ENCODE results near the gene PIK3CA. TPM values are rescaled to one million over a fixed set of nuclear protein-coding genes. Genes with fewer than 3 reads are reported as not detected.

PIK3CA gene
- polyA plus RNA-seq (2013, experiment 1 of 2), result 7.3 TPM
- 7.6 TPM for polyA plus RNA-seq (2013, experiment 2 of 2)

- peak within 1 kb of the TSS; percentile 94 for H3K14ac ChIP-seq (ENCODE audit: low read length)
- peak within 1 kb of the TSS; percentile 66 to 99 for H3K4me3 ChIP-seq (ENCODE audit: low read length in 2 of 2)
- peaks cover 8% of the 10 kb centered on the region for H3K79me1 ChIP-seq (ENCODE audit: low read depth, low read length)
- H4K91ac ChIP-seq (ENCODE audit: low read depth, low read length, poor library complexity), result no peak within 1 kb of the TSS
- H3K4me1 ChIP-seq (ENCODE audit: control insufficient read depth in 2 of 2, insufficient read depth in 1 of 2, low read depth in 1 of 2, low read length in 2 of 2), result peaks cover 0 to 13% of the 10 kb centered on the region in 2 donors
- H3K23ac ChIP-seq (ENCODE audit: low read depth, low read length, poor library complexity), result peak within 1 kb of the TSS; percentile 85
- no peaks in the 10 kb centered on the region for H3K9me3 ChIP-seq (replicated peaks in 1 of 2; ENCODE audit: control insufficient read depth in 2 of 2, insufficient read depth in 1 of 2, low read depth in 1 of 2, low read length in 2 of 2)
- H3K27me3 ChIP-seq (ENCODE audit: control insufficient read depth in 3 of 3, insufficient read depth in 3 of 3, low read depth in 1 of 3, low read length in 3 of 3), result no peaks in the 10 kb centered on the region
- peak within 1 kb of the TSS; percentile 95 for H2AFZ ChIP-seq (ENCODE audit: low read length)
- peak within 1 kb of the TSS; percentile 75 for H2BK5ac ChIP-seq (ENCODE audit: low read length)
- peak within 1 kb of the TSS; percentile 97 for H3K18ac ChIP-seq (ENCODE audit: low read length)
- DNase-seq (ENCODE audit: low spot score), result peak; percentile 92
- no peak within 1 kb of the TSS for H2BK120ac ChIP-seq (ENCODE audit: low read depth, low read length)
- peak within 1 kb of the TSS; percentile 79 for H2AK5ac ChIP-seq (ENCODE audit: low read depth, low read length)
- H2BK12ac ChIP-seq (ENCODE audit: low read length), result peak within 1 kb of the TSS; percentile 73
- no peak within 1 kb of the TSS for H3K4ac ChIP-seq (ENCODE audit: low read length)
- no CpG with 5 or more reads among the region's 67 CpGs for WGBS, 2 donors (ENCODE audit: extremely low coverage in 2 of 2, insufficient read length in 2 of 2, insufficient replicate concordance in 1 of 2)
- peak within 1 kb of the TSS; percentile 96 for H3K9ac ChIP-seq (ENCODE audit: low read depth, low read length, poor library complexity)
- H4K8ac ChIP-seq (ENCODE audit: low read depth, low read length), result no peak within 1 kb of the TSS
- no peaks in the 10 kb centered on the region for H3K36me3 ChIP-seq (replicated peaks in 1 of 2; ENCODE audit: control insufficient read depth in 2 of 2, insufficient read depth in 2 of 2, low read length in 2 of 2)
- peak within 1 kb of the TSS; percentile 75 for H3K4me2 ChIP-seq (ENCODE audit: insufficient read depth, low read length, poor library complexity, severe bottlenecking)
- H3K27ac ChIP-seq (replicated peaks; ENCODE audit: low read length), result peak within 1 kb of the TSS; percentile 89
- peak within 1 kb of the TSS; percentile 92 for H2BK15ac ChIP-seq (ENCODE audit: low read length)
These were observed at the start of gene PIK3CA for GRCh38 chr3:179147873-179148615. TSS of gene PIK3CA (plus strand) at chr3:179148357. CDS start at chr3:179198826, 50,469 bp downstream.

- H3K4me2 ChIP-seq (ENCODE audit: insufficient read depth, low read length, poor library complexity, severe bottlenecking), result no peak overlapping the region
- H3K23ac ChIP-seq (ENCODE audit: low read depth, low read length, poor library complexity), result no peak overlapping the region
- no CpG with 5 or more reads among the region's 7 CpGs for WGBS, 2 donors (ENCODE audit: extremely low coverage in 2 of 2, insufficient read length in 2 of 2, insufficient replicate concordance in 1 of 2)
These were observed 49.6 kb upstream of the PIK3CA start for GRCh38 chr3:179098388-179099077.

GRCh38 chr3:179100652-179101051 lies 47.5 kb upstream of the PIK3CA start:
- Histone ChIP-seq H3K27me3 (ENCODE audit: control insufficient read depth in 3 of 3, insufficient read depth in 3 of 3, low read depth in 1 of 3, low read length in 3 of 3) (peaks cover 0 to 16% (median 0%) of the 10 kb centered on the region in 3 experiments), H4K91ac (ENCODE audit: low read depth, low read length, poor library complexity) (no peak overlapping the region), H2BK120ac (ENCODE audit: low read depth, low read length) (no peak overlapping the region), H2AK5ac (ENCODE audit: low read depth, low read length) (no peak overlapping the region), H3K9me3 (replicated peaks in 1 of 2; ENCODE audit: control insufficient read depth in 2 of 2, insufficient read depth in 1 of 2, low read depth in 1 of 2, low read length in 2 of 2) (peaks cover 0 to 2% of the 10 kb centered on the region in 2 donors), H3K14ac (ENCODE audit: low read length) (no peak overlapping the region), H3K18ac (ENCODE audit: low read length) (peak overlapping the region; percentile 84), H2BK5ac (ENCODE audit: low read length) (no peak overlapping the region), H3K4me1 (ENCODE audit: control insufficient read depth in 2 of 2, insufficient read depth in 1 of 2, low read depth in 1 of 2, low read length in 2 of 2) (no peaks in the 10 kb centered on the region), H3K4me3 (ENCODE audit: low read length in 2 of 2) (no peak overlapping the region), H2BK15ac (ENCODE audit: low read length) (no peak overlapping the region), H3K9ac (ENCODE audit: low read depth, low read length, poor library complexity) (no peak overlapping the region), H3K4me2 (ENCODE audit: insufficient read depth, low read length, poor library complexity, severe bottlenecking) (no peak overlapping the region), H3K36me3 (replicated peaks in 1 of 2; ENCODE audit: control insufficient read depth in 2 of 2, insufficient read depth in 2 of 2, low read length in 2 of 2) (no peaks in the 10 kb centered on the region), H2BK12ac (ENCODE audit: low read length) (no peak overlapping the region), H3K4ac (ENCODE audit: low read length) (no peak overlapping the region), H3K79me1 (ENCODE audit: low read depth, low read length) (no peaks in the 10 kb centered on the region), H2AFZ (ENCODE audit: low read length) (no peak overlapping the region), H3K23ac (ENCODE audit: low read depth, low read length, poor library complexity) (no peak overlapping the region), H4K8ac (ENCODE audit: low read depth, low read length) (no peak overlapping the region), H3K27ac (replicated peaks; ENCODE audit: low read length) (no peak overlapping the region)
- DNase-seq (ENCODE audit: low spot score), result no peak

More at GRCh38 chr3:179098388-179099077, 49.6 kb upstream of the PIK3CA start:
- Histone ChIP-seq H3K27ac (replicated peaks; ENCODE audit: low read length) (no peak overlapping the region), H3K14ac (ENCODE audit: low read length) (no peak overlapping the region), H2BK120ac (ENCODE audit: low read depth, low read length) (no peak overlapping the region), H3K9me3 (replicated peaks in 1 of 2; ENCODE audit: control insufficient read depth in 2 of 2, insufficient read depth in 1 of 2, low read depth in 1 of 2, low read length in 2 of 2) (peaks cover 0 to 2% of the 10 kb centered on the region in 2 donors), H2AK5ac (ENCODE audit: low read depth, low read length) (no peak overlapping the region), H2BK12ac (ENCODE audit: low read length) (no peak overlapping the region), H2BK15ac (ENCODE audit: low read length) (no peak overlapping the region), H2BK5ac (ENCODE audit: low read length) (no peak overlapping the region), H3K9ac (ENCODE audit: low read depth, low read length, poor library complexity) (no peak overlapping the region), H3K18ac (ENCODE audit: low read length) (no peak overlapping the region), H3K79me1 (ENCODE audit: low read depth, low read length) (no peaks in the 10 kb centered on the region), H3K4me1 (ENCODE audit: control insufficient read depth in 2 of 2, insufficient read depth in 1 of 2, low read depth in 1 of 2, low read length in 2 of 2) (no peaks in the 10 kb centered on the region), H4K8ac (ENCODE audit: low read depth, low read length) (no peak overlapping the region), H2AFZ (ENCODE audit: low read length) (no peak overlapping the region), H3K36me3 (replicated peaks in 1 of 2; ENCODE audit: control insufficient read depth in 2 of 2, insufficient read depth in 2 of 2, low read length in 2 of 2) (no peaks in the 10 kb centered on the region), H3K27me3 (ENCODE audit: control insufficient read depth in 3 of 3, insufficient read depth in 3 of 3, low read depth in 1 of 3, low read length in 3 of 3) (peaks cover 0 to 16% (median 0%) of the 10 kb centered on the region in 3 experiments), H4K91ac (ENCODE audit: low read depth, low read length, poor library complexity) (no peak overlapping the region), H3K4ac (ENCODE audit: low read length) (no peak overlapping the region), H3K4me3 (ENCODE audit: low read length in 2 of 2) (no peak overlapping the region)
- DNase-seq (ENCODE audit: low spot score), result no peak

- Histone ChIP-seq H3K36me3 (replicated peaks in 1 of 2; ENCODE audit: control insufficient read depth in 2 of 2, insufficient read depth in 2 of 2, low read length in 2 of 2) (no peaks in the 10 kb centered on the region), H3K27me3 (ENCODE audit: control insufficient read depth in 3 of 3, insufficient read depth in 3 of 3, low read depth in 1 of 3, low read length in 3 of 3) (peaks cover 0 to 8% (median 0%) of the 10 kb centered on the region in 3 experiments), H3K23ac (ENCODE audit: low read depth, low read length, poor library complexity) (no peak overlapping the region), H3K9ac (ENCODE audit: low read depth, low read length, poor library complexity) (no peak overlapping the region), H3K4me3 (ENCODE audit: low read length in 2 of 2) (no peak overlapping the region), H4K8ac (ENCODE audit: low read depth, low read length) (no peak overlapping the region), H2BK15ac (ENCODE audit: low read length) (no peak overlapping the region), H2BK12ac (ENCODE audit: low read length) (no peak overlapping the region), H3K4ac (ENCODE audit: low read length) (no peak overlapping the region), H2BK120ac (ENCODE audit: low read depth, low read length) (no peak overlapping the region), H2AFZ (ENCODE audit: low read length) (no peak overlapping the region), H4K91ac (ENCODE audit: low read depth, low read length, poor library complexity) (no peak overlapping the region), H3K27ac (replicated peaks; ENCODE audit: low read length) (no peak overlapping the region), H2BK5ac (ENCODE audit: low read length) (no peak overlapping the region), H2AK5ac (ENCODE audit: low read depth, low read length) (no peak overlapping the region), H3K9me3 (replicated peaks in 1 of 2; ENCODE audit: control insufficient read depth in 2 of 2, insufficient read depth in 1 of 2, low read depth in 1 of 2, low read length in 2 of 2) (no peaks in the 10 kb centered on the region), H3K4me1 (ENCODE audit: control insufficient read depth in 2 of 2, insufficient read depth in 1 of 2, low read depth in 1 of 2, low read length in 2 of 2) (no peaks in the 10 kb centered on the region), H3K79me1 (ENCODE audit: low read depth, low read length) (no peaks in the 10 kb centered on the region), H3K4me2 (ENCODE audit: insufficient read depth, low read length, poor library complexity, severe bottlenecking) (no peak overlapping the region), H3K18ac (ENCODE audit: low read length) (no peak overlapping the region), H3K14ac (ENCODE audit: low read length) (no peak overlapping the region)
- no peak for DNase-seq (ENCODE audit: low spot score)
- no CpG with 5 or more reads among the region's 1 CpG for WGBS, 2 donors (ENCODE audit: extremely low coverage in 2 of 2, insufficient read length in 2 of 2, insufficient replicate concordance in 1 of 2)
These were observed 42.3 kb upstream of the PIK3CA start for GRCh38 chr3:179105881-179106280.

All from neuronal stem cell (in vitro differentiated cells).